ENCODE measurements around the gene BNIP2.

DNA sequence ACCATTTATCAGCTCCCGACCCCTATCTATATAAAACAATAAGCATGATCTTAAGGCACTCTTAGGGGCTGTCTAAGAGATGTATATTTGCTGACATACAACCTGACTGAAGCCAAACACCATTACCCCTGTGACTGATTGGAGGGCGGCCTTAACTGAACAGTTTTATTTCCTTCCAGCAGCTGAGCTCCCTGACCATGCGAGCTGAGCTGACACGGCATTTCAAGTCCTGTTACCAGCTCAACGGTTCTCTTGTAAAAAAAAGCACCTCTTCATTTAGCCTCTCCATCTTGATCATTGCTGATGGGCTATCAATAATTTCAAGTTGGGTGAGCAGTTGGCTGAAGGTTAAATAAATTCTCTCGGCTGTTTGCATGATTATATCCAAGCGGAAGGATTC lies 33.4 kb upstream of the BNIP2 start:
- TF ChIP-seq, protein P1, sequence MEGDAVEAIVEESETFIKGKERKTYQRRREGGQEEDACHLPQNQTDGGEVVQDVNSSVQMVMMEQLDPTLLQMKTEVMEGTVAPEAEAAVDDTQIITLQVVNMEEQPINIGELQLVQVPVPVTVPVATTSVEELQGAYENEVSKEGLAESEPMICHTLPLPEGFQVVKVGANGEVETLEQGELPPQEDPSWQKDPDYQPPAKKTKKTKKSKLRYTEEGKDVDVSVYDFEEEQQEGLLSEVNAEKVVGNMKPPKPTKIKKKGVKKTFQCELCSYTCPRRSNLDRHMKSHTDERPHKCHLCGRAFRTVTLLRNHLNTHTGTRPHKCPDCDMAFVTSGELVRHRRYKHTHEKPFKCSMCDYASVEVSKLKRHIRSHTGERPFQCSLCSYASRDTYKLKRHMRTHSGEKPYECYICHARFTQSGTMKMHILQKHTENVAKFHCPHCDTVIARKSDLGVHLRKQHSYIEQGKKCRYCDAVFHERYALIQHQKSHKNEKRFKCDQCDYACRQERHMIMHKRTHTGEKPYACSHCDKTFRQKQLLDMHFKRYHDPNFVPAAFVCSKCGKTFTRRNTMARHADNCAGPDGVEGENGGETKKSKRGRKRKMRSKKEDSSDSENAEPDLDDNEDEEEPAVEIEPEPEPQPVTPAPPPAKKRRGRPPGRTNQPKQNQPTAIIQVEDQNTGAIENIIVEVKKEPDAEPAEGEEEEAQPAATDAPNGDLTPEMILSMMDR (conservative IDR thresholded peaks at IDR 0.05; ENCODE audit: low read length) = no peak
- no peak for TF ChIP-seq EZH2phosphoT487 (IDR thresholded peaks at IDR 0.05; ENCODE audit: borderline replicate concordance, low read depth, low read length)
